Stimulated activated CD8-positive, alpha-beta memory T cell treated with anti-CD3 and anti-CD28 coated beads, Interleukin-7, amount 100 ng/mL, for 48 hours (primary cell): ENCODE data around the gene ANK3.

Source experiments
- DNase-seq, 2 donors: peaks; one replicate each; pipeline ENCODE4 v3.0.0-alpha.2; 2020; ENCODE audit warnings: low read depth in 1 of 2; ENCODE audit errors: extremely low read depth in 1 of 2

The ANK3 gene

GRCh38 chr10:60003651-60004523 is 385.8 kb downstream of the ANK3 start:
- no peak for DNase-seq

- no peak for DNase-seq
Observed at GRCh38 chr10:60000747-60001146, 388.9 kb downstream of the ANK3 start.

DNA sequence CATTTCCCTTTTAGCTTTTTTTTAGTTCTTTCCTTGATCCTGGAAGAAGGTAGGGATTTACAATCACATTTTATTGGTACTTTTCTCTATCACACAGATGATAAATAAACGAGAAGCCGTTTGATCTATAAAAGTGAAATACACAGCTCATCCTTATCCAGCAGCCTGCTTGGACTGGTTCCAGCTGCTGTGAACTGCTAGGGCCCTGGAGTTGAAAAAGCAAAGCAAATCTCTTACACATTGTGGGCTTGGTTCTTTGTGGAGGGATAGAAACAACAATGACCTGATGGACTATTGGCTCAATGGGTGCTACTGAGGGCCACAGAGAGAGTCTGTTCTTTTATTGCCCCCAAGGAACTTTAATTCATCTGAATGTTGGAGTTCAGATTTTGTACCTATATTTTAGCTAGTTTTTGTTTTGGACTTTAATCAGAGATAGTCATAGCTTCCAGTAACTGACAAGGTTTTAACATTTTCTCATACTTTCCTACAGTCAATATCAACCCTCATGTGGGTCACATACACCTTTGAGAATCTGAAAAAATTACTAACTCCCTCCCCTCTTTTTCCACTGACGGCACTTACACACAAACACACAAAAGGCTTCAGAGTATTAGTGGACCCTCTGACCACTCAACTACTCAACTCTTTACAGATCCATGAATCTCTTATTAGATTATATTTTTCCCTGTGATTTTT is 391.7 kb downstream of the ANK3 start:
- no peak for DNase-seq

GRCh38 chr10:59995862-59996261 is 393.8 kb downstream of the ANK3 start:
- no peak for DNase-seq

GRCh38 chr10:59993931-59994330 is 395.7 kb downstream of the ANK3 start:
- no peak for DNase-seq

DNA sequence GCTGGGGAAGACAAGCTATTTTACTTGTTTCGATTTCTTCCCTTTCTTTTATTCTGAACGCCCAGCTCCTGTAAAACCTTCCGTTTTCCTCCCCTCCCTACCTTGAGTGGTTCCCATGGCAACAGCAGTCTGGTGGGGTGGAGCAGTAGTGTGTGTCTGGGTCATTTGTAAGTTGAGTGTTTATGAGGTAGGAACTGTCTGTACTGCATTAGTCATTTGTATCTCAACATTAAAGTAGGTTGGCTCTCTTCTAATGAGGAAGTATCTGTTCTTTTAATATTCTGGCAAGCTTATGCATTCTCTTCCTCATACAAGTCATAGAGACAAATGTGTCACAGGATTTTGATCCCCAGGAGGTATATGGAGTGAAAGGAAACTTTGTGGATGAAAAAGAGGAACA is 398.0 kb downstream of the ANK3 start:
- no peak for DNase-seq

GRCh38 chr10:59991117-59991516 is 398.6 kb downstream of the ANK3 start:
- no peak for DNase-seq

GRCh38 chr10:59985639-59986038 is 404.0 kb downstream of the ANK3 start:
- no peak for DNase-seq

DNA sequence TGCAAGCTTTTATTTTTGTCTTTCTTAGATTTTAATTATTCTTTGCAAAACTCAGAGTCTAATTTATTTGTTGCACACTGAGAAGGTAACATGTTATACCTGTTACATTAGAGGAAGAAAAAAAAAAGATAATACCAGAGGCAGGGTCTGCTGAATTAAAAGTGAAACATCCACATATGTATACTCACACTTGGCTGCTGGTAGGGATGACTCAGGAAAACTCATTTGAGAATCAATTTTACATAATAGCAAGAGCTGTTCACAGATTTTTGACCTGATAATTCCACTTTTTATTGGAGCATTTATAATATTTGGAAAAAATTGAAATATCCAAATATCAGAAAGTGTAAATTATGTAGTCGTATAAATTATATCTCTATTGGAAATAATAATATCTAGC is 405.3 kb downstream of the ANK3 start:
- no peak for DNase-seq

DNA sequence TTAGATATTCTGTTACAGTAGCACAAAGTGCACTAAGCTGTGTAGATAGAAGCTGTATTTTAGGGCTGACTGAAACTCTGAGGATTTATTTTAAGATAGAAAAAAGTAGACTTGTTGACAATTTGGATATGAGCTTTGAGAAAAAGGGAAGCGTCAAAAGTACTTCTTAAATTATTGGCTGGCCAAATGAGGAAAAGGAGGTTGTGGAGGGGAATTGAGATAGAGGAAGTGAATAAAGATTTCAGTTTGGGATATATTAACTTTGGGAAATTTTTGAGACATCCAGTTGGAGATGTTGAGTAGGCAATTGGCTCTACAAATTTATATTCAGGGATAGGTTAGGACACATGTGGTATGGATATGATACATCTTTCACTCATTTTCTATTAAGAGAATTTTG is 409.3 kb downstream of the ANK3 start:
- DNase-seq, result no peak

- DNase-seq, result no peak
Observed at GRCh38 chr10:59977486-59977885, 412.2 kb downstream of the ANK3 start.

GRCh38 chr10:59976909-59977308 is 412.8 kb downstream of the ANK3 start:
- DNase-seq, result no peak
